Measurements from ENCODE around the gene DYNLT2. TPM values are rescaled to one million over a fixed set of nuclear protein-coding genes. Genes with fewer than 3 reads are reported as not detected.
A peak's percentile ranks its signal among the peaks of the same experiment; 100 is the strongest.

The DYNLT2 gene
- total RNA-seq, 1 experiment from 2014 or later: 2.1 TPM

DNA sequence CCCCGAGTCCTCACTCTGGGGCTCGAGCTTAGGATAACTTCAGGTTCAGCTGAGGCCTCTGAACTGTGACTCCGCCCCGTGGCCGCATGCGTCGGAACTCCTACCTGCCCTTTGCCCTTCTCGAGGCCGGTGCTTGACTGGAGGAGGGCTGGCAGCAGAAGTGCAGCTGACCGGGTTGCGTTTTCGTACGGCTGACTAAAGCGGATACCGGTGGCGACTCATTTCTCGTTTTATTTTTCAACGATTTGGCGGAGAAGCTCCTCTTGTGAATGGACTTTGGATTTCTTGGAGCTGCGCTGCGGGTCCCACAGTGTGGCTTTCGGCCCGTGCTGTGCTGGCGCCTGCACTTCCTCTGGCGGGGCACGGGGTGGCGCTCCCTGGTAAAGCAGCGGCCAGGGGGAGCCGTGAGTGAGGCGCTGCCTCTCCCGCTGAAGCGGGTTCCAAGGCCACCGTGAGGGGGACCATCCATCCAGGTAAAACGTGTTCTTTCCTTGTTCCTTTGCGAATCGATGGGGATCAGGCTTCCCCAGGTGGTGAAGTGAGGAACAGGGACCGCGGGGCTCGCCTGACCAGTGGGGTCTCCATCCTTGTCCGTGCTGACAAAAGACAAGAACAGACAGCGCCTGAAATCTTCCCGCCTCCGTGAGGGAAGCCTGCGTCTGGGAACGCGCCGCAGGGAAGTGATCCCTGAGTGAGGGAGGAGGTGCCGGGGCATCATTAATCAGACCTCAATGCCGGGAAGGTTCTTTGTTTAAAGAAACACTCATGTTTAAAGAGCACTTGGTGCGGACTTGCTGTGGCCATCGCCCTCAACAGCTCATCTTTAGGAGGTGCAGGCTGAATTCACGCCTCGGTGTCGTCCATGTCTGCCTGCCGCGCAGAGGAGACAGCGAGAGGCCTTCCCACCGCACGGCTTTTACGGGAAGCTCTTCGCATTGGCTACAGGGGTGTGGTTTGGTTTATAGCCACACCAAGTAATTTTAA lies 38.9 kb upstream of the DYNLT2 start:
- Histone ChIP-seq H3K36me3 (ENCODE audit: control insufficient read depth, insufficient read depth, low read length) (no peaks in the 10 kb centered on the region), H3K9me3 (ENCODE audit: control insufficient read depth, insufficient read depth, low read depth, low read length) (no peaks in the 10 kb centered on the region), H3K4me3 (ENCODE audit: low read depth in 2 of 2, low read length in 2 of 2) (peak overlapping the region; percentile 48 to 68), H3K4me1 (ENCODE audit: control insufficient read depth, insufficient read depth, low read length) (peaks cover 11% of the 10 kb centered on the region), H3K27me3 (ENCODE audit: control insufficient read depth, insufficient read depth, low read length) (peaks cover 3% of the 10 kb centered on the region; the same call in 1 of the 2 replicates), H3K27ac (ENCODE audit: low read length) (peak overlapping the region; percentile 65)
- peak; percentile 98 for ATAC-seq
- in situ Hi-C loops (cut with HindIII; ENCODE audit: low pct_unique_long_range_greater_than_20kb, low sequenced_read_pairs) (no loop called here), intact Hi-C loops (cut with micrococcal nuclease; ENCODE audit: unreplicated experiment) (loop anchor here (2.0 to 5.0 kb wide), 2 partner anchors 502 to 739 kb away; partner anchors contain the start of gene DLL1)
- ChIA-PET CTCF (interaction anchor here (0.6 to 2.3 kb wide), 9 partner anchors 8 to 740 kb away, joined by 3 to 8 read pairs (median 3); partner anchors contain the start of gene DLL1), POLR2A (interaction anchor here (0.5 kb wide), 1 partner anchor 236 kb away, joined by 3 read pairs; no protein-coding TSS in a partner anchor)
- TF ChIP-seq, protein P1, sequence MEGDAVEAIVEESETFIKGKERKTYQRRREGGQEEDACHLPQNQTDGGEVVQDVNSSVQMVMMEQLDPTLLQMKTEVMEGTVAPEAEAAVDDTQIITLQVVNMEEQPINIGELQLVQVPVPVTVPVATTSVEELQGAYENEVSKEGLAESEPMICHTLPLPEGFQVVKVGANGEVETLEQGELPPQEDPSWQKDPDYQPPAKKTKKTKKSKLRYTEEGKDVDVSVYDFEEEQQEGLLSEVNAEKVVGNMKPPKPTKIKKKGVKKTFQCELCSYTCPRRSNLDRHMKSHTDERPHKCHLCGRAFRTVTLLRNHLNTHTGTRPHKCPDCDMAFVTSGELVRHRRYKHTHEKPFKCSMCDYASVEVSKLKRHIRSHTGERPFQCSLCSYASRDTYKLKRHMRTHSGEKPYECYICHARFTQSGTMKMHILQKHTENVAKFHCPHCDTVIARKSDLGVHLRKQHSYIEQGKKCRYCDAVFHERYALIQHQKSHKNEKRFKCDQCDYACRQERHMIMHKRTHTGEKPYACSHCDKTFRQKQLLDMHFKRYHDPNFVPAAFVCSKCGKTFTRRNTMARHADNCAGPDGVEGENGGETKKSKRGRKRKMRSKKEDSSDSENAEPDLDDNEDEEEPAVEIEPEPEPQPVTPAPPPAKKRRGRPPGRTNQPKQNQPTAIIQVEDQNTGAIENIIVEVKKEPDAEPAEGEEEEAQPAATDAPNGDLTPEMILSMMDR (IDR thresholded peaks at IDR 0.05): peak; percentile 100
- TF ChIP-seq, protein P2, sequence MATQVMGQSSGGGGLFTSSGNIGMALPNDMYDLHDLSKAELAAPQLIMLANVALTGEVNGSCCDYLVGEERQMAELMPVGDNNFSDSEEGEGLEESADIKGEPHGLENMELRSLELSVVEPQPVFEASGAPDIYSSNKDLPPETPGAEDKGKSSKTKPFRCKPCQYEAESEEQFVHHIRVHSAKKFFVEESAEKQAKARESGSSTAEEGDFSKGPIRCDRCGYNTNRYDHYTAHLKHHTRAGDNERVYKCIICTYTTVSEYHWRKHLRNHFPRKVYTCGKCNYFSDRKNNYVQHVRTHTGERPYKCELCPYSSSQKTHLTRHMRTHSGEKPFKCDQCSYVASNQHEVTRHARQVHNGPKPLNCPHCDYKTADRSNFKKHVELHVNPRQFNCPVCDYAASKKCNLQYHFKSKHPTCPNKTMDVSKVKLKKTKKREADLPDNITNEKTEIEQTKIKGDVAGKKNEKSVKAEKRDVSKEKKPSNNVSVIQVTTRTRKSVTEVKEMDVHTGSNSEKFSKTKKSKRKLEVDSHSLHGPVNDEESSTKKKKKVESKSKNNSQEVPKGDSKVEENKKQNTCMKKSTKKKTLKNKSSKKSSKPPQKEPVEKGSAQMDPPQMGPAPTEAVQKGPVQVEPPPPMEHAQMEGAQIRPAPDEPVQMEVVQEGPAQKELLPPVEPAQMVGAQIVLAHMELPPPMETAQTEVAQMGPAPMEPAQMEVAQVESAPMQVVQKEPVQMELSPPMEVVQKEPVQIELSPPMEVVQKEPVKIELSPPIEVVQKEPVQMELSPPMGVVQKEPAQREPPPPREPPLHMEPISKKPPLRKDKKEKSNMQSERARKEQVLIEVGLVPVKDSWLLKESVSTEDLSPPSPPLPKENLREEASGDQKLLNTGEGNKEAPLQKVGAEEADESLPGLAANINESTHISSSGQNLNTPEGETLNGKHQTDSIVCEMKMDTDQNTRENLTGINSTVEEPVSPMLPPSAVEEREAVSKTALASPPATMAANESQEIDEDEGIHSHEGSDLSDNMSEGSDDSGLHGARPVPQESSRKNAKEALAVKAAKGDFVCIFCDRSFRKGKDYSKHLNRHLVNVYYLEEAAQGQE (IDR thresholded peaks at IDR 0.05; ENCODE audit: insufficient read depth in 1 of 2, low read depth in 2 of 2, low read length in 1 of 2): 0 out of 4 replicates have a peak, but pooled peaks of 1 of the 2 experiments have one; percentile 47
- 0 out of 2 replicates have a peak, but pooled peaks have one; percentile 4 for TF ChIP-seq SIN3A (IDR thresholded peaks at IDR 0.05; ENCODE audit: borderline replicate concordance, insufficient read depth, low read depth, low read length)
- no peak for TF ChIP-seq POLR2AphosphoS5 (IDR thresholded peaks at IDR 0.05; ENCODE audit: low read depth, low read length)
- peak; percentile 38; the same call in 1 of the 2 replicates for TF ChIP-seq TCF7L2 (IDR thresholded peaks at IDR 0.05; ENCODE audit: low read depth, low read length)
- peak; percentile 61 for DNase-seq (ENCODE audit: low read depth, low spot score)
- BruUV-seq (replicated peaks): no TSS peak

DNA sequence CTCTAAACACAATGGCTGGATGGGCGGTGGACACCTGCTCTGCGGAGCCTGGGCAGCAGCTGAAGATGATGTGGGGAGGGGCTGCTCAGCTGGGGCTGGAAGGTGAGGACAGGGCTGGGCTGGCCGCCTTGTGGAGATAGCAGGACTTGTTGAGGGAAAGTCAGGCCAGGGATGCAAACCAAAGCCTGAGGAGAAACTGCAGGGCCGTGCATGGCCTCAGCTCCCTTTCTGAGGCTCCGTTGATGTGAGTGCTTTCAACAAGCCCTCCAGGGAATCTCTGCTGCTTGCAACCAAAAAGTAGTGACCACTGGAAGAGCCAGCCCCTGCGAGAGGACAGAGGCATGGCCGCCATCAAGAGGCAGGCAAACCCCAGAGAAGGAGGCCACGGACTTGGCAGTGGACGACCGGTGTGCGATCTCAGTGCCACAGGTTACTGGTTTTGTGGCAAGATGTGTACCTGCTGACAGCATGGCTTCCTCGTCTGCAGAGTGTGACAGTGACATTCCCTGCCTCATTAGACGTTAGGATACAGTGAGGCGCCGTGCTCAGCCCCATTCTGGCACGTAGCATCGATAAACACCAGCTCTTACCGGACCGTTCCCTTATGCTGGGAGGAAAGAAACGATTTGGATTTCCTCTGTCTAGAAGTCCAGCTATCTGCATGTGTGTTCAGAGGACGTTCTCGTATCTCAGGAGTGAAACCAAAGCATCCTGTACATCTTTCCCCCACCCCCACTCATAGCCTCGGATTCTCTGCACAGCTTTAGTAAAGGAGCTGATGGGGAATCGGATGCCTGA lies 38.0 kb upstream of the DYNLT2 start:
- POLR2A ChIA-PET: interaction anchor here (0.5 kb wide), 1 partner anchor 237 kb away, joined by 3 read pairs; no protein-coding TSS in a partner anchor
- DNase-seq (ENCODE audit: low read depth, low spot score): no peak
- peak overlapping the region; percentile 48 to 68 for H3K4me3 ChIP-seq (ENCODE audit: low read depth in 2 of 2, low read length in 2 of 2)
- in situ Hi-C loops (cut with HindIII; ENCODE audit: low pct_unique_long_range_greater_than_20kb, low sequenced_read_pairs): no loop called here
- no peak overlapping the region for H3K27ac ChIP-seq (ENCODE audit: low read length)
- ATAC-seq: no peak
- no peaks in the 10 kb centered on the region for H3K36me3 ChIP-seq (ENCODE audit: control insufficient read depth, insufficient read depth, low read length)
- peaks cover 3% of the 10 kb centered on the region; the same call in 1 of the 2 replicates for H3K27me3 ChIP-seq (ENCODE audit: control insufficient read depth, insufficient read depth, low read length)
- no peaks in the 10 kb centered on the region for H3K9me3 ChIP-seq (ENCODE audit: control insufficient read depth, insufficient read depth, low read depth, low read length)
- TF ChIP-seq SIN3A (IDR thresholded peaks at IDR 0.05; ENCODE audit: borderline replicate concordance, insufficient read depth, low read depth, low read length) (no peak), TCF7L2 (IDR thresholded peaks at IDR 0.05; ENCODE audit: low read depth, low read length) (no peak), POLR2AphosphoS5 (IDR thresholded peaks at IDR 0.05; ENCODE audit: low read depth, low read length) (no peak)
- TF ChIP-seq, protein P1 (IDR thresholded peaks at IDR 0.05): no peak
- TF ChIP-seq, protein P2 (IDR thresholded peaks at IDR 0.05; ENCODE audit: insufficient read depth in 1 of 2, low read depth in 2 of 2, low read length in 1 of 2): no peak
- H3K4me1 ChIP-seq (ENCODE audit: control insufficient read depth, insufficient read depth, low read length): peaks cover 11% of the 10 kb centered on the region
- no TSS peak for BruUV-seq (replicated peaks)
- intact Hi-C loops (cut with micrococcal nuclease; ENCODE audit: unreplicated experiment): no loop called here
- CTCF ChIA-PET: interaction anchor here (0.6 to 2.3 kb wide), 8 partner anchors 9 to 741 kb away, joined by 3 to 8 read pairs (median 4); partner anchors contain the start of gene DLL1

Data from Panc1 (cell line).